ENCODE measurements around the gene CDC73. TPM values are rescaled to one million over a fixed set of nuclear protein-coding genes. Genes with fewer than 3 reads are reported as not detected.

Gene CDC73
- total RNA-seq, 1 donor from 2014 or later: 47.0 TPM

DNA sequence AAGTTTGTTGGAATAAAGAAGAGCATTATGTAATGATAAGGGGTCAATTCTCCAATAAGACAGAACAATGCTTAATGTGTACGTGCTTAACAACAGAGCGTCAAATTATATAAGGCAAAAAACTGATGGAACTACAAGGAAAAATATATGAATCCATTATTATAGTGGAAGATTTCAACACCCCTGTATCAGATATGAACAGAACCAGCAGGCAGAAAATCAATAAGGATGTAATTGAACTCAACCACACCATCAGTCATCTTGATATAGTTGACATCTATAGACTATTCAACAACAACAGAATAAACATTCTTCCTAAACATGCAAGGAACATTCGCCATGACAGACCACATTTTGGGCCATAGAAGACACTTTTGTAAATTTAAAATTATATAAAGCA lies 3.6 kb upstream of the CDC73 start:
- peaks cover 22% of the 10 kb centered on the region for H3K4me1 Mint-ChIP-seq (ENCODE audit: low read depth)

DNA sequence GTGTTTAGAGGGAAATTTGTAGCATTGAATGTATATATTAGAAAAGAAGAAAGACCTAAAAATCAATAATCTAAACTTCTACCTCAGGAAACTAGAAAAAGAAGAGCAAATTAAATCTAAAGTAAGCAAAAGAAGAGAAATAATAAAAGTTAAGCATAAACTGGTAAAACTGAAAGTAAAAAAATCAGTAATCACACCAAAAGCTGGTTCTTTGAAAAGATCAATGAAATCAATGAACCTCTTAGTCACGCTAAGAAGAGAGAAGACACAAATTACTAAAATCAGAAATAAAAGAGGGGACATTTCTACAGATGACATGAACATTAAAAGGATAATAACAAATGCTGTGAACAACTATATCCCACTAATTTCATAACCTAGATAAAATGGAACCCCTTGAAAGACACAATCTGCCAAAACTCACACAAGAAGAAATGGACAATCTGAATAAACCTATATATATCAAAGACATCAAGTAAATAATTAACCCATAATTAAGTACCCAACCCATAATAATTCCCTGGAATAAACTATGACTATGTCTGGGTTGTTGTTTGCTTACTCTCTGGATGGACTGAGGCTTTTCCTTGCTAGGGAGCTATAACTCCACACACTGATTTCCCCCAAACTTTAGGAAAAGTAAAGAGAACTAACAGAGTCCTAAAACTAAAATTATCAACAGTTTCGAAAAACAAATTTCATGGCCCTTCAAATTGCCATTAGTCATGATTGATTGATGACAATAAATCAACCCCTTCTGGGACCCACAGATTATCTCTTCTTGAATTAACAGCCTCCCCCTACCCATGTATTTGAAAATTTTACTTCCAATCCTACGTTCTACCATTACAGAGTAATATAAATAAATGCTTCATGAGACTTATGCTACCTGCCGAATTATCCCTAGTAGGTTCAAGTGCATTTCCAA lies 2.8 kb upstream of the CDC73 start:
- H3K4me3 Mint-ChIP-seq (ENCODE audit: low read depth): no peak overlapping the region
- peaks cover 10% of the 10 kb centered on the region for H3K27me3 Mint-ChIP-seq (ENCODE audit: low read depth)
- H3K36me3 Mint-ChIP-seq (ENCODE audit: low read depth): peaks cover 13% of the 10 kb centered on the region
- DNase-seq (ENCODE audit: low spot score): no peak
- no peak overlapping the region for H3K27ac Mint-ChIP-seq
- peaks cover 30% of the 10 kb centered on the region for H3K4me1 Mint-ChIP-seq (ENCODE audit: low read depth)
- H3K9me3 Mint-ChIP-seq: no peaks in the 10 kb centered on the region
- intact Hi-C loops (cut with micrococcal nuclease): no loop called here

More for the DNA sequence above, 3.6 kb upstream of the CDC73 start:
- DNase-seq (ENCODE audit: low spot score): no peak
- Mint-ChIP-seq H3K27me3 (ENCODE audit: low read depth) (peaks cover 10% of the 10 kb centered on the region), H3K27ac (no peak overlapping the region), H3K9me3 (no peaks in the 10 kb centered on the region), H3K36me3 (ENCODE audit: low read depth) (peaks cover 6% of the 10 kb centered on the region), H3K4me3 (ENCODE audit: low read depth) (no peak overlapping the region)
- intact Hi-C loops (cut with micrococcal nuclease): no loop called here

GRCh38 chr1:193120604-193121166 lies 1.1 kb upstream of the CDC73 start:
- intact Hi-C loops (cut with micrococcal nuclease): loop anchor here (10.0 kb wide), 1 partner anchor 576 kb away; no protein-coding TSS in a partner anchor
- H3K27ac Mint-ChIP-seq: peak overlapping the region; percentile 93
- no peak for DNase-seq (ENCODE audit: low spot score)
- no peaks in the 10 kb centered on the region for H3K9me3 Mint-ChIP-seq
- peaks cover 22% of the 10 kb centered on the region for H3K36me3 Mint-ChIP-seq (ENCODE audit: low read depth)
- peaks cover 43% of the 10 kb centered on the region for H3K4me1 Mint-ChIP-seq (ENCODE audit: low read depth)
- peak overlapping the region; percentile 99 for H3K4me3 Mint-ChIP-seq (ENCODE audit: low read depth)
- H3K27me3 Mint-ChIP-seq (ENCODE audit: low read depth): peaks cover 10% of the 10 kb centered on the region

DNA sequence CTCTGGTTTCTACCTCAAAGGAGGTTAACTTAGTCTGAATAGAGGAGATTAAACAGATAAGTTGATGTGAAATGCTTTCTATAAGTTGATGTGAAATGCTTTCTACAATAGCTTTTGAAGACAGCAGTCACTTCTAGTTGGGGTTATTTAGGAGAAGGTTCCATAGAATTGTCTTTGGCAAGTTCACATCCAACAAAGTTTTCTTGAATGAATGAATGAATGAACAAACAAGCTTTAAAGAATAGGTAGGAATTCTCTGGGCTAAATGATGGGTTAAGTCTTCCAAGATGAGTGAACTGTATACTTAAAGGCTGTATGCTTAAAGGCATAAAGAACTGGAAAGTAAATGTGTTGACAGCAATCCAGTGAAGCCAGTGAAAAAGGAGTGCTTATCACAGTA lies 1.9 kb downstream of the CDC73 start:
- DNase-seq (ENCODE audit: low spot score): no peak
- peak overlapping the region; percentile 99 for H3K4me3 Mint-ChIP-seq (ENCODE audit: low read depth)
- H3K9me3 Mint-ChIP-seq: no peaks in the 10 kb centered on the region
- H3K27ac Mint-ChIP-seq: no peak overlapping the region
- peaks cover 6% of the 10 kb centered on the region for H3K27me3 Mint-ChIP-seq (ENCODE audit: low read depth)
- intact Hi-C loops (cut with micrococcal nuclease): loop anchor here (2.0 to 10.0 kb wide), 2 partner anchors 19 to 579 kb away; no protein-coding TSS in a partner anchor
- peaks cover 41% of the 10 kb centered on the region for H3K36me3 Mint-ChIP-seq (ENCODE audit: low read depth)
- peaks cover 49% of the 10 kb centered on the region for H3K4me1 Mint-ChIP-seq (ENCODE audit: low read depth)

DNA sequence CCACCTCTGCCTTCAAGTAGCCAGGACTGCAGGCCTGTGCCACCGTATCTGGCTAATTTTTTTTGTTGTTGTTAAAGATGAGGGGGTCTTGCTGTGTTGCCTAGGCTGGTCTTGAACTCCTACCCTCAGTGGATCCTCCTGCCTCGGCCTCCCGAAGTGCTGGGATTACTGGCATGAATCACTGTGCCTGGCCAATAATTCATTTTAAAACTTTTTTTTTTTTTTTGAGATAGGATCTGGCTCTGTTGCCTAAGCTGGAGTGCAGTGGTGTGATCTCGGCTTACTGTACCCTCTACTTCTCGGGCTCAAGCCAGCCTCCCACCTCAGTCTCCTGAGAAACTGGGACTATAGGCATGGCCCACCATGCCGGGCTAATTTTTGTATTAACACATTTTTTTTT lies 3.5 kb downstream of the CDC73 start:
- peaks cover 2% of the 10 kb centered on the region for H3K27me3 Mint-ChIP-seq (ENCODE audit: low read depth)
- H3K36me3 Mint-ChIP-seq (ENCODE audit: low read depth): peaks cover 46% of the 10 kb centered on the region
- H3K4me3 Mint-ChIP-seq (ENCODE audit: low read depth): no peak overlapping the region
- H3K27ac Mint-ChIP-seq: no peak overlapping the region
- DNase-seq (ENCODE audit: low spot score): no peak
- peaks cover 44% of the 10 kb centered on the region for H3K4me1 Mint-ChIP-seq (ENCODE audit: low read depth)
- no peaks in the 10 kb centered on the region for H3K9me3 Mint-ChIP-seq
- intact Hi-C loops (cut with micrococcal nuclease): loop anchor here (10.0 kb wide), 1 partner anchor 581 kb away; no protein-coding TSS in a partner anchor

DNA sequence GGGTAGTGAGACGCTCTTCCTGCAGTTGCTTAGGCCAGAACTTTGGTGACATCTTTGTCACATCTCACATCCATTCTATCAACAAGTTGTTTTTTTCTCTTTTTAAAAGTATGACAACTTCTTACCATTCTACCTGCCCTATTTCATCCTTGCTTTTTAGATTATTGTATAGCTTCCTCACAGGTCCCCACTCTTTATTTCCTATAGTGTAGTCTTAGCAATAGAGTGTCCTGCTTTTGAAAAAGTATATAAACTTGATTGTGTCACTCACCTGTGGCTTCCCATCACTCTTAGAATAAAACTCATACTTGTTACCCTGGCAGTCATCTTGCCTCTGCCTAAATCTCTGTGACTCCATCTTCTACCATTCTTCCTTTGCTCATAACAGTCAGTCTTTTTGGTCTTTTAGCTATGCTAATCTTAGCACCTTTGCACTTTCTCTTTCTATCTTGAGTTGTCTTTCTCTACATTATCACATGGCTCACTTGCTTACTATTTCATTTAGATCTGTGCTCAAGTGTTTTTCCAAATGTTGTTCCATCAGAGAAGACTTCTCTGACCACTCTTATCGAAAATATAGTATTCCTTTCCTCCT lies 9.5 kb downstream of the CDC73 start:
- H3K27ac Mint-ChIP-seq: peak overlapping the region; percentile 18
- peaks cover 56% of the 10 kb centered on the region for H3K36me3 Mint-ChIP-seq (ENCODE audit: low read depth)
- no peak for DNase-seq (ENCODE audit: low spot score)
- no peaks in the 10 kb centered on the region for H3K27me3 Mint-ChIP-seq (ENCODE audit: low read depth)
- H3K4me1 Mint-ChIP-seq (ENCODE audit: low read depth): peaks cover 25% of the 10 kb centered on the region
- intact Hi-C loops (cut with micrococcal nuclease): no loop called here
- H3K9me3 Mint-ChIP-seq: no peaks in the 10 kb centered on the region
- no peak overlapping the region for H3K4me3 Mint-ChIP-seq (ENCODE audit: low read depth)

DNA sequence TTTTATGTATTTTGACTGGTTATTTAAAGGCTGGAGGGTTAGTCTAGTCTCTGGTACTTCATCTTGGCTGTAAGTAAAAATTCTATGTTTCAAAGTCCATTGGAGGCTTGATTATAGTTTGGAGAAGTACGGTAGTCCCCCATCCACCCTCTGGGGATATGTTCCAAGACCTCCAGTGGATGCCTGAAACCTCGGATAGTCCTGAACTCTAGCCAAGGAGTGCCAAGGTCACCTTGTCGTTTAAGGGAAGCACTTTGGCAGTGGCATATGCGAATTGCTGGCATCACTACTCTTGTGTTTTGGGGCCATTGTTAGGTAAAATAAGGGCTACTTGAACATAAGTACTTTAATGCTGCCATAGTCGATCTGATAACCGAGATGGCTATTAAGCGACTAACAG lies 18.4 kb downstream of the CDC73 start:
- H3K27ac Mint-ChIP-seq: no peak overlapping the region
- H3K4me1 Mint-ChIP-seq (ENCODE audit: low read depth): peaks cover 19% of the 10 kb centered on the region
- no peak for DNase-seq (ENCODE audit: low spot score)
- H3K36me3 Mint-ChIP-seq (ENCODE audit: low read depth): peaks cover 60% of the 10 kb centered on the region
- H3K27me3 Mint-ChIP-seq (ENCODE audit: low read depth): no peaks in the 10 kb centered on the region
- no peaks in the 10 kb centered on the region for H3K9me3 Mint-ChIP-seq
- intact Hi-C loops (cut with micrococcal nuclease): no loop called here
- no peak overlapping the region for H3K4me3 Mint-ChIP-seq (ENCODE audit: low read depth)

DNA sequence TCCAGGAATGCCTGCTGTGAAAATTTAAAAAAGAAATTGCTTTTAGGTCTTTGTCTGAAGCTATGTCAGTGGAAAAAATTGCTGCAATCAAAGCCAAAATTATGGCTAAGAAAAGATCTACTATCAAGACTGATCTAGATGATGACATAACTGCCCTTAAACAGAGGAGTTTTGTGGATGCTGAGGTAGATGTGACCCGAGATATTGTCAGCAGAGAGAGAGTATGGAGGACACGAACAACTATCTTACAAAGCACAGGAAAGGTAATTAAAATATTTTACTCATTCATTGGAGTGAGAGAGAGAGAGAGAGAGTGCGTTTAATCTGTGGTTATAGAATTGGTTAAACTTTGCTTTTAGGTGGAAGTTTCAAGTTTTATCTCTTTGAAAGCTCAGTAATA lies 20.0 kb downstream of the CDC73 start:
- DNase-seq (ENCODE audit: low spot score): no peak
- Mint-ChIP-seq H3K9me3 (no peaks in the 10 kb centered on the region), H3K27me3 (ENCODE audit: low read depth) (no peaks in the 10 kb centered on the region), H3K4me3 (ENCODE audit: low read depth) (peak overlapping the region; percentile 34), H3K27ac (peak overlapping the region; percentile 58), H3K36me3 (ENCODE audit: low read depth) (peaks cover 66% of the 10 kb centered on the region), H3K4me1 (ENCODE audit: low read depth) (peaks cover 19% of the 10 kb centered on the region)
- intact Hi-C loops (cut with micrococcal nuclease): loop anchor here (2.0 kb wide), 1 partner anchor 19 kb away; the partner anchor contains the start of gene CDC73

DNA sequence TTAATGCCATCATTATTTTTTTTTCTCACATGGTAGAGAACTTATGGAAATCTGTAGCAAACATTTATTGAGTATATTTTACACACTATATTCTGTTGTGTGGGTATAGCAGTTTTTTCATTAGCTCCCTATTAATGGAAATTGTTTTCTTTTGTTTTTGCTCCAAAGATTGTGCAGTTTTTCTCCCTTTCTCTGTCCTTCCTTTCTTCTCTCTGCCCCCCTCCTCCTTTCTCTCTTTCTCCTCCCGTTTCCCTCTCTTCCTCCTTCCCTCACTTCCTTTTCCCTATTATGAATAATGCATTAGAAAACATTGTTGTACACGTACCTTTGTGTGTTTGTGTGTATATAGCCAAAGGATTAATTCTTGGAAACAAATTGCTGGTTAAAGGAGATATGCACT lies 20.6 kb downstream of the CDC73 start:
- Mint-ChIP-seq H3K27me3 (ENCODE audit: low read depth) (no peaks in the 10 kb centered on the region), H3K27ac (no peak overlapping the region), H3K4me3 (ENCODE audit: low read depth) (no peak overlapping the region), H3K4me1 (ENCODE audit: low read depth) (peaks cover 19% of the 10 kb centered on the region), H3K36me3 (ENCODE audit: low read depth) (peaks cover 62% of the 10 kb centered on the region), H3K9me3 (no peaks in the 10 kb centered on the region)
- DNase-seq (ENCODE audit: low spot score): no peak
- intact Hi-C loops (cut with micrococcal nuclease): loop anchor here (2.0 kb wide), 1 partner anchor 20 kb away; the partner anchor contains the start of gene CDC73

DNA sequence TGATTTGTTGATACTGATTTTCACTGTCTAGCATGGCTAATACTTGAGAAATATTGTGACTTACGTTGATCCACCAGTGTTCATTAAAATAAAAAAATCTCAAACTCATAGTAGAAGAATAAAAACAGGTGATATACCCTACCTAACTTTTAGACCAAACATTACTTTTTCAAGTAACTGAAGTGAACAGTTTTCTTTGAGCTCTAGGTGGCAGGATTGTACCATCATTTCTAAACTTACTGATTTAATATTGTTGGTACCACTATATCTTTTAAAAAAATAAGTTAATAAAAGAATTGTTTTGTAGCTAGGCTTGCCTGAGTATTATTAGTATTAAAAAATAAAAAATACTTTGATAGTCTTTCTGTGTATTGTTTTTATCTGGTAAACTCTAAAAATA lies 21.5 kb downstream of the CDC73 start:
- H3K27me3 Mint-ChIP-seq (ENCODE audit: low read depth): no peaks in the 10 kb centered on the region
- H3K4me1 Mint-ChIP-seq (ENCODE audit: low read depth): peaks cover 19% of the 10 kb centered on the region
- intact Hi-C loops (cut with micrococcal nuclease): loop anchor here (2.0 kb wide), 1 partner anchor 20 kb away; the partner anchor contains the start of gene CDC73
- H3K4me3 Mint-ChIP-seq (ENCODE audit: low read depth): no peak overlapping the region
- H3K27ac Mint-ChIP-seq: no peak overlapping the region
- H3K9me3 Mint-ChIP-seq: no peaks in the 10 kb centered on the region
- no peak for DNase-seq (ENCODE audit: low spot score)
- H3K36me3 Mint-ChIP-seq (ENCODE audit: low read depth): peaks cover 58% of the 10 kb centered on the region

DNA sequence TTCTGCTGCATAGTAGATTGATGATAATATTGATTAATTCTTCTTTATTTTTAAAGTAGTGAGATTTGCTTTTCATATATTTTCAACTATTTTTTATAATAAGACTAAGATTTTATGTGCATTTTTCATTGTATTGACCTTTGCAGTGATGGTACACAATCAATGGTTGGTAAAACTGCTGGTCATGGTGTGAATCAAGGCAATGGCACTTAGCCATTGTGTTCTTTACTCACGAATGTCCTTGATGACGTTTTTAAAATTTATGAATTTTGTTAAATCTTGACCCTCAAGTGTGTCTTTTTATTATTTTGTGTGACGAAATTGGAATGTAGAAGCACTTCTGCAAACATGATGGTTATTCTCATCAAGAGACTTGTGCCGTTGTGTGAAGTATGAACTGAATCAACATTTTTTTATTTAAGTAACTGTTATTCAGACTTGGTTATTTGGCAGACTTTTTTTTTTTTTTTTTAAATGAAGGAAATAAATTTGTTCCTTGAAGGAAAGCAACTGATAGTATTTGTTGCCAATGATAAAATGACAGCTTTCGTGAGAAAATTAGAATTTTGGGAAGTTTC lies 22.6 kb downstream of the CDC73 start:
- no peak overlapping the region for H3K4me3 Mint-ChIP-seq (ENCODE audit: low read depth)
- H3K36me3 Mint-ChIP-seq (ENCODE audit: low read depth): peaks cover 53% of the 10 kb centered on the region
- no peaks in the 10 kb centered on the region for H3K9me3 Mint-ChIP-seq
- no peak overlapping the region for H3K27ac Mint-ChIP-seq
- intact Hi-C loops (cut with micrococcal nuclease): no loop called here
- no peak for DNase-seq (ENCODE audit: low spot score)
- no peaks in the 10 kb centered on the region for H3K27me3 Mint-ChIP-seq (ENCODE audit: low read depth)
- peaks cover 18% of the 10 kb centered on the region for H3K4me1 Mint-ChIP-seq (ENCODE audit: low read depth)

GRCh38 chr1:193144999-193145398 lies 23.2 kb downstream of the CDC73 start:
- Mint-ChIP-seq H3K27ac (no peak overlapping the region), H3K36me3 (ENCODE audit: low read depth) (peaks cover 52% of the 10 kb centered on the region)

More at GRCh38 chr1:193144999-193145398, 23.2 kb downstream of the CDC73 start:
- intact Hi-C loops (cut with micrococcal nuclease): no loop called here
- Mint-ChIP-seq H3K9me3 (no peaks in the 10 kb centered on the region), H3K27me3 (ENCODE audit: low read depth) (no peaks in the 10 kb centered on the region), H3K4me1 (ENCODE audit: low read depth) (peaks cover 17% of the 10 kb centered on the region), H3K4me3 (ENCODE audit: low read depth) (no peak overlapping the region)
- no peak for DNase-seq (ENCODE audit: low spot score)

Measured in activated T-helper 2 cell treated with anti-CD3 and anti-CD28 coated beads, Interferon-gamma antibody, Interleukin-2, Interleukin-4, amounts not matched to agents 10 μg/mL and 5 μg/mL and 100 μg/mL, durations not matched to agents 14 hours and 24 hours and 36 hours (primary cell).